KBM-7 (cell line): ENCODE results near the gene NAB2.

Experiments
- DNase-seq: peaks from one replicate; pipeline ENCODE4 v3.0.0-alpha.2; 2015
- in situ Hi-C: fragments of 300-500 bp; cut with MboI; formaldehyde crosslinking; loops from 2 replicates; pipeline ENCODE4 v1.14.3; 2020; ENCODE audit warnings: low sequenced_read_pairs, low pct_unique_long_range_greater_than_20kb, mixed read lengths

NAB2 gene

DNA sequence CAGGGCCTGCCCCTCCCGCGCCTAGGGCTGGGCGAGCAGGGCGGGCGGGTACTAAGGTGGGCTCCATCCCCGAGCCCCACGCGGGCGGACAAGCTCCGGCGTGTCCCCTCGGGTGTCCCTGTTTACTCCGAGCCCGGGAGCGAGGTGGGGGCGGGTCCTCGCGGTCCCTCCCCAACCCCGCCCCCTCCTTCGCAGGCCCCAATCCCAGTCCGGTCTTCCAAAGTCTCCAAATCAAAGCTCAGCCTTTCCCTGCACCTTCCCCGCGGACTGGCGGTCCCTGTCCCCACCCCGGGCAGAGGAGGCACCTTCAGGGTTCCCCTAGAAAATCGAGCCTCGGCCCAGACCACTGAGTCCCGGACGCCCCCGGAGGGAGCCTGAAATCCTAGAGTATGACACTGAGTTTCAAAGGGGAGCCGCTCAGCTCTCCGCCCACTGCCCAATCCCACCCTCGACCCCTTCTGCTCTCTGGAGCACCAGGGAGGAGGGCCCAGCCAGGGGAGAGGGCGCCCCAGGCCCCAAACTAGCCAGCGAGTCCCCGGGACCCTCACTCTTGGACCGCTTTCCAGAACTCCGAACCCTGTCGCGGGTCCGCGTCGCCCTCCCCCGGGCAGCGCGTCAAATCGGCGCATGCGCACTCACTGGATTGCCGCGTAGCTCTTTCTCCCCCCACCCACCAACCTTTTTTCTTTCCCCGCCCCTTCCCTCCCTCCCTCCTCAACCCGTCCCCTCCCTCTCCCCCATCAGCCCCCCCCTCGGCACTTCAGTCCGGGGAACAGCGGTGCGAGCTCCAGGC lies 39.0 kb downstream of the NAB2 start, which contains the start of gene LRP1:
LRP1 (plus strand) TSS at position 758 of the 793 bp plus-strand sequence. CDS start 482 bp downstream, outside the sequence.
- peak; percentile 61 for DNase-seq
- in situ Hi-C loops, result no loop called here

DNA sequence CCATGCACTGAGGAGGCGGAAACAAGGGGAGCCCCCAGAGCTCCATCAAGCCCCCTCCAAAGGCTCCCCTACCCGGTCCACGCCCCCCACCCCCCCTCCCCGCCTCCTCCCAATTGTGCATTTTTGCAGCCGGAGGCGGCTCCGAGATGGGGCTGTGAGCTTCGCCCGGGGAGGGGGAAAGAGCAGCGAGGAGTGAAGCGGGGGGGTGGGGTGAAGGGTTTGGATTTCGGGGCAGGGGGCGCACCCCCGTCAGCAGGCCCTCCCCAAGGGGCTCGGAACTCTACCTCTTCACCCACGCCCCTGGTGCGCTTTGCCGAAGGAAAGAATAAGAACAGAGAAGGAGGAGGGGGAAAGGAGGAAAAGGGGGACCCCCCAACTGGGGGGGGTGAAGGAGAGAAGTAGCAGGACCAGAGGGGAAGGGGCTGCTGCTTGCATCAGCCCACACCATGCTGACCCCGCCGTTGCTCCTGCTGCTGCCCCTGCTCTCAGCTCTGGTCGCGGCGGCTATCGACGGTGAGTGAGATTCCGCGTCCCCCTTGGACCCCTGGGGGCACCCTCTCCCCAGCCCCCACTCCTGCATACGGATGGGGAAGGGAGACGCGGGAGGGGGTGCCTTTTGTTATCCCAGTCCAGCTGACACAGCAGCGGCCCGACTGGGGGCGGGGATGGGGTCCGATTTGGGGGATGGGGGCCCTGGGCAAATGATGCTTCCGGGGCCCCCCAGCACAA lies 39.8 kb downstream of the NAB2 start:
- in situ Hi-C loops, result no loop called here

DNA sequence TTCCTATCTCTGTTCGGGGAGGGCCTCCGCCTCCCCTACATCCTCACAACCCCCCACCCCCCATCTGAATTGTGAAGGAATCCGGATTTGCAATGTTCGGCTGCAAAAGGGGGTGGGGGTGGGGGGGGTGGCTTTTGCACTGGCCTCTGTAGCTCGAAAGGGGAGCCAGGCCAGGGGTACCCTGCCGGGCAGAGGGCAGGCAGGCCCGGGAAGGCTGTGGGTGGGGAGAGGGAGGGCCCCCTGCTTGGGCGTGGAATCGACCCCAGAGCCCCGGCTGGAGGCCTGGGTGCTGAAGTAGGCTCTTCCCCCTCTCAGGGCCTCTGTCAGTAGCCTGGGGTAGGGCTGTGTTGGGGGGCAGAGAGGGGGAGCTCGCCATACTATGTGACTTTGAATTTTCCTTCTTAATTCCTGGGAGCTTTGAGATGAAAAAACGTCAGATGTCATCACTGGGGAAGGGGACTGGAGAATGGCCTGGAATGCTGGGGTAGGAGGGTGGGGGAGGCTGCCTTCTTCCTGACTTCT lies 40.5 kb downstream of the NAB2 start:
- in situ Hi-C loops, result no loop called here
- no peak for DNase-seq

More for the DNA sequence above, 39.8 kb downstream of the NAB2 start:
- no peak for DNase-seq

DNA sequence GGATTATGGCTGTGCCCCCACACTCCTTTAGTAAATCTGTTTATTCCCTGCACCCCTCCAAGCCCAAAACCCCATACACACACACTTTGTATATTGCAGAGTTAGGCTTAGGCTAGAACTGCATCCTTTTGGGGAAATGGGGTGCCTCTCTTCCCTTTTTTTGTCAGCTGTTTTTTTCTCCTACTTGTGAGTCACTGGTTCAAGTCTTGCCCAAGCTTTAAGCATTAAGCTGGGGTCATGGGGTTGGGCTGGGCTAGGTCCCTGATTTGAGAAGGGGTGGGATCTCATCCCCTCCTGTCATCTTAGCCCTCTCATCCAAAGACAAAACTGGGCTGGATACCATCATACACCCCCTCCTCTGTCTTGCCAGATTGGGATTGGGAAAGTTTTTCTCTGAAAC lies 41.0 kb downstream of the NAB2 start:
- in situ Hi-C loops, result no loop called here
- no peak for DNase-seq

DNA sequence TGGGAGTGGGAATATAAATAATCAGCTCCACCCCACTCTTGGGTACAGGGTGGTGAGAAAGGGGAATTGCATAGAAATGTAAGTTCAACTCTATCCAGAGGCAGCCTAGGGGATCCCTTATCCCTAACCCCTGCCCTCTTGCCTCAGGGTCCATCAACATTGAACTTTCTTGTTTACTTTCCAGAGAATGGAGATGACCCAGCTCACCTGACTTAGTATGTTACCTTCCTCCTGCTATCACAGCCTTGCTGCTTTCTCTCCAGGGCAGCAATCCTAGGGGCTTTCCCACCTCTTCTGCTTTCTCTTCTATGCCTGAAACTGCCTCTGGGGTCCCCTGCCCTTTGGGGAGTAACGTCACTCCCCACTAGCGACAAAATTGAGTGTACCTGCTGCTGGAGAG lies 42.0 kb downstream of the NAB2 start:
- in situ Hi-C loops, result no loop called here
- no peak for DNase-seq

DNA sequence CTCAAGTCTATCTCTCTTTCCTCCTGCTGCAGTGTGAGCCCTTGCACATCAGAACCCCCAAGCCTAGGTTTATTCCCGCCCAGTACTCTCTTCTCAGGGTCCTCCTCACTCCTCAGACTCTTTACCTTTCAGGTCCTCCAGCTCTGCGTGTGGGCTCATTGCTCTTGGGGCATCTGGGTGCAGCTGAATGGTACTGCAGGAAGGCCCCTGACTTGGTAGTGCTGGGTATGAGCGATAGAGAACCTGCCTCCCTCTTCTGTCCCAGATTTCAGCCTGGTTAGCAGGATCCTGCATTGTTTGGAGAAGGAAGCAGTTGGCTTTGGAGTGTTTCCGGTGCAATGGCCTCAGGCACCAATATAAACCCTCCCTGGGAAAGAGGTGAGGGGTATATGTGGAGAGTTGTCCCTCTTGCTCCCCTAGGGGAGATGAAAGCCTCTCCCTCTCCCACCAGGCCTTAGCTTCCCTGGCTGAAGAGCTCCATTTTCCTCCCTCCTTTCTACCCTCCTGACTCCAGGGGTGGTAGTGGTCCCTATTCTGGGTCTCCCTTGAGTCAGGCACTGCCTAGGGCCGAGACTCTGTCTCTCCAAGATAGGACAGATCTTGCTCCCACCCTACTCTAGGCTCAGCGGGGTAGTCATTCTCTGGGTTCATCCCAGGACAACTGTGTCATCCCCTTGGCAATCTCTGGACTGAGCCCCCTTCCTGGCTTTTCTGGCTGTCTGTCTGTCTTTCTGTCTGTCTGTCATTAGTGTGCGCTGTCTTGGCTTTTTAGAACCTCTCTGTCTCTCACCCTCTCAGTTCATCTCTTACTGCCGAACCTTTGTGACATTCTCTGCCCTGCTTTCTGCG lies 43.2 kb downstream of the NAB2 start:
- in situ Hi-C loops, result no loop called here
- no peak for DNase-seq

DNA sequence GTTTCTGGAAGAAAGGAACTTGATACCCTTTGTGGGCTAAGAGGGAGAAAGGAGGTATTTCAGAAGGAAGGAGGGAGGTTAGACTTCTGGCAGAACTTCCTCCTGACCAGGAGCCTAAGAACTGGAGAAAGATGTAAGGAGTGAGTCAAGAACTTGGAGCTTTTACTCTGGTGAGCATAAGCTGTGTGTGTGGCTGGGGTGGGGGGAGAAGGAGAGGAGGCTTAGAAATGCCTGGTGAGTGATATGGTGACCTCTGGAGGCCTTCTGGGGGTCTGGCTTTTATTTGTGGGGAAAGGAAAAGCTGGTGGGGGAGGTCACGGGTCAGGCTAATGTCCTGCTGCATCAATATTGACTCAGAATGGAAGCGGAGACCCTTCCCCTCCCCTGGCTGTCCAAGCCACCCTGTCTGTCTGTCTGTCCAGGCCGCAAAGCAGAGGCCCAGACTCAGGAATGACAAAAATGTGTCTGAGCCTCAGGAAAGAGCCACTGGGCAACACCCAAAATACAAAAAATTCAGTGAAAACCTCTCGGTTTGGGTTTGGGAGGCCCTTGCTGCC lies 44.2 kb downstream of the NAB2 start:
- in situ Hi-C loops, result no loop called here
- no peak for DNase-seq

DNA sequence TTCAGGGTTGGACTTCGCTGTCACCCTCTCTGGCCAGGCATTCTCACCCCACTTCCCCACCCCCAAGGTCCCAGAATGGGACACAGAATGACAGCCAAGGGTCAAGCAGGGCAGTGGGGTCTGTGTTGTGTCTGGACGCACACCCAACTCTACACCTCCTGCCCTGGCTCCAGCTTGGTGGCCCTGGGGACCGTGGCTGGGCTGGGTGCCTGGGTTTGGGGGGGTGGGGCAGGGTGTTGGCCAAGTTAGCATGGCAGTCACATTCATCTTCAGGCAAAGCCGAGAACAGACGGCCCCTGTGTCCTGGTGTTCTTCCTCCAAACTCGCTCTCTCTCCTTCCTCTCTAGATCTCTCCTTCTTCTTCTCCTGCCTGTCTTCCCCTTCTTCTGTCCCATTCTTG lies 45.0 kb downstream of the NAB2 start:
- no peak for DNase-seq
- in situ Hi-C loops, result no loop called here

DNA sequence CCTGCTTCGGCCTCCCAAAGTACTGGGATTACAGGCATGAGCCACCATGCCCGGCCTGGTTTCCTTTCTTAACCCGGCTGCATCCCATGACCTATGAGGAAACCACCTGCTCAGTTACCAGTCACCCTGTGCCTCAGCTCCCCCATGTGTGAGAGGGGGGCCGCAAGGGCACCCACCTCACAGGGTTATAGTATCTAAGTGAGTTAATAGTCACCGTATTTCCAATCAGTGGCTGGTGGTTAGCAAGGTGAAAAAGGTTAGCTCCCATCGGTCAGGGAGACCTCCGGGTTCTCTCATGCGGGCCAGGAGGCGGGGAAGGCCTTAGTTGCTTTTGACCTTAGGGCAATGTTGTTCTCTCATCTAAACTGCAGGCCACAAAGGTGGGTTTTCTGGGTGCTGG lies 46.0 kb downstream of the NAB2 start:
- in situ Hi-C loops, result no loop called here
- DNase-seq, result no peak

DNA sequence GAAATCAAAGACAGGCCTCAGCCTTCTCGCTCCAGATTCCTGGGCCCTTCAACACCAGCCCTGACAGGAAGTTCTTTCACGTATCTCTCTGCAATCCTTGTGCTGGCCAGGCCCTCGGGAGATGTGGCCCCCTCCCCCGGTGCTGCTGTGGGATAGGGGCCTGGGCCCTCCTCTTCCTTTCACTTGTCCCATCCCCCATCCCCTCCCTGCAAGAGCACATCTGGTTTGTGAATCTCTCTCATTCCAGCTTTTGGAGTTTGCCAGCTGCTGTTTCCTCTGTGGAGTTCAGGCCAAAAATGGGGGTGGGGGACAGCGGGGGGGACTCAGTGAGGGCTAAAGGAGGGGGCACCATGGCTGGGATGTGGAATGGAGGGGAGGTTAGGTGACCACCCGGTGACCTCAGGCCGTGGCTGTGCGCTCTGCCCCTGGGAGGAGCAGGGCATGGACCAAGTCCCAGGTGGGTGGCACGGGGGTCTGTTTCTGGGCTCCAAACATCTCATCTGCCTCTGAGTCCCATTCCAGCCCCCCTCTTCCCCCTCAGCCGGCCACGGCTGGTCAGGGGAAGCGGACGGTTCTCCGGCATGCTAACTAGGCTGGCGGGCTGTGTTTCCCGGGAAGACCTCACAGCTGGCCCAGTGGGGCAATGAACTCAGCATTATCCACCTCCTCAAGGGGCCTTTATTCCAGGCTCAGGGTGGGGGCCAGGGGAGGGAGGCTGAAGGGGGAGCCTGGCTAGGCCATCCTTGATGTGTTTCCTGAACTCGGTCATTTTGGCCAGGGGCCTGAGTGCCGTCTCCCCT lies 46.8 kb downstream of the NAB2 start:
- in situ Hi-C loops, result no loop called here
- DNase-seq, result no peak

DNA sequence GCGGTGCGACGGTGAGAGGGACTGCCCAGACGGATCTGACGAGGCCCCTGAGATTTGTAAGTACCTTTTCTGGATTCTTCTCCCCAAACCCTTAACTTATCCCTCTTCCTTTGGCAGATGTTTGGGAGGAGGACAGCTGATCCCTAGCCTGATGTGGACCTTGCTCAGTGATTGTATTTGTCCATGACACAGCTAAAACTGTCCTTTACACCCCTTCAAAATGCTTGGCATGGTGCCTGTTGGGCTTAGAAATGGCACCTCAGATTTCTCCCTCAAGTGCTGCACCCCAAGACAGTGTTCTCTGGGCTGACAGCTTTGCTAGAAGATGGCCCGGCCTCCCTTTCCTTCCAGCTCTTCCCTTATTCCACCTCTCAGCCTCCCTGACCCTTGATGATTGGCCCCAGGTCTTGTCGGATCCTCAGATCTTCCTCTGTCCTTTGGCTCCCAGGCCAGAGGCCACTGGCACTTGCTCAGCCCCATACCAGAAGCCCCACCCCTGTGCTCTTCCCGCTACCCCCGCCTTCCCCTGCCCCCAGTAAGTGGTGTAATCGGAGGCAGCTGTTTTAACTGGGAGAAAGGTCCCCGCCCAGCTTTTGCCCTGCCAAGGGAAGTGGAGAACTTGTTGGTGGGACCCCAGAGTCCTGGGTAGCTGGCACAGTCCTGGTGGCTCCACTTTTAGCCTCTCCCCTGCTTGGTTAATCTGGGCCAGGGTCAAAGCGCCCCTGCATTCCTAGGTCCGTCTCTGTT lies 49.8 kb downstream of the NAB2 start:
- DNase-seq, result no peak
- in situ Hi-C loops, result no loop called here

DNA sequence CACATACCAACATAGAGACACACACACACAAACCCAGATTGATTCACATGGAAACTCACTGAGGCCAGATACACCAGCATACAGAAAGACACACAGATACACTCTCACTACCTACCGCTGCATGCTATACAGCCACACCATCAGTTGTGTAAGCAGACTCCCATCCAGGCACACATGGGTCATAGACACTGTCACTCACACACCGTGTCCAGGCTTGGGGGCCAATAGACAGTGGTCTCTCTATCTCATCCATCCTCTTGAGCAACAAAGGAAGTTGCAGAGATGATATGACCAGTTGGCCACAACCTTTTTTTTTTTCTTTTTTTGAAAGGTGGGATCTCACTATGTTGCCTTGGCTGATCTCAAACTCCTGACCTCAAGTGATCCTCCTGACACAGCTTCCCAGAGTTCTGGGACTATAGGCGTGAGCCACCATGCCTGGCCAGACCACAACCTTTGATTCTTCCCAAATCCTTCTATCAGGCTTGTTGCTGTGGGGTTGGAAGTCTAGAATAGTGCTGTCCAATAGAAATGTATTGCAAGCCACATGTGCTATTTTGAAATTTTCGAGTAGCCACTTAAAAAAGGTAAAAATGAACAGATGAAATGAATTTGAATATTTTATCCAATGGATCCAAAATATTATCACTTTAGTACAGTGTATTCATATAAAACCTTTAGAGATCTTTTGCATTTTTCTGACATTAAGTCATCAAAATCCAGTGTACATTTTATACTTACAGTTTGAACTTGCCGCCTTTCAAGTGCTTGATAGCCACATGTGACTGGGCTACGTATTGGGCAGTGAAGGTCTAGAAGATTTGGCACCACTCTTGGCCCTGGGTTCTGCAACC lies 51.1 kb downstream of the NAB2 start:
- DNase-seq, result no peak
- in situ Hi-C loops, result no loop called here

DNA sequence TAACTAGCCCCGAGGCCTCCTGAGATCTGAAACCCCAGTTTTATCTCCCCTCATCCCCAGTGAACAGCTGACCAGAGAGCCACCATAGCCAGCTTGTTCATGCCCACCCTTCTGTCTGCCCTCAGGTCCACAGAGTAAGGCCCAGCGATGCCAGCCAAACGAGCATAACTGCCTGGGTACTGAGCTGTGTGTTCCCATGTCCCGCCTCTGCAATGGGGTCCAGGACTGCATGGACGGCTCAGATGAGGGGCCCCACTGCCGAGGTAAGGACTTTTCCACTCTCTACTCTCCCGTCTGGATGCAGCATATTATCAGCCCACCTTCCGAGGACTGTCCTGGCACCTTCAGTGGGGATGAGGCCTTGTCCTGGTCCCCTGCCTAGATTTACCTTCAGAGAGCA lies 52.3 kb downstream of the NAB2 start:
- no peak for DNase-seq
- in situ Hi-C loops, result no loop called here

DNA sequence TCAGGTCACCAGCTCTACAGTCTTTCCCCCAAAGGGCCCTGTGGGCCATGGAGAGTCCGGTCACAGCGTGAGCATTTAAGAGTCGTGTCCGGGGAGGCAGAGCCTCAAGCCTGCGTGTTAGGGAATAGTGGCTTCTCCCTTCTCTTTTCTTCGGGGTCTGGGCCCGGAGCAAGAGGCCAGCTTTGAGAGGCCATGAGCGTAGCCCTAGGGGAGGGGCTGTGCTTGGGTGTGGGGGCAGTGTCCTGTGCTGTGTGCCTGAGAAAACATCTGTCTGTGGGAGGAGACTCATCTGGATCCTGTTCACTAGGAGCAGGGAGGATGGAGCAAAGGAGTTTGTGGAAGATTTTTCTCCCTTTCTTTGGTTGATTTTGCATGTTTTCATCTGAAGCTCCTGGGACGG lies 53.2 kb downstream of the NAB2 start:
- in situ Hi-C loops, result no loop called here
- DNase-seq, result no peak

DNA sequence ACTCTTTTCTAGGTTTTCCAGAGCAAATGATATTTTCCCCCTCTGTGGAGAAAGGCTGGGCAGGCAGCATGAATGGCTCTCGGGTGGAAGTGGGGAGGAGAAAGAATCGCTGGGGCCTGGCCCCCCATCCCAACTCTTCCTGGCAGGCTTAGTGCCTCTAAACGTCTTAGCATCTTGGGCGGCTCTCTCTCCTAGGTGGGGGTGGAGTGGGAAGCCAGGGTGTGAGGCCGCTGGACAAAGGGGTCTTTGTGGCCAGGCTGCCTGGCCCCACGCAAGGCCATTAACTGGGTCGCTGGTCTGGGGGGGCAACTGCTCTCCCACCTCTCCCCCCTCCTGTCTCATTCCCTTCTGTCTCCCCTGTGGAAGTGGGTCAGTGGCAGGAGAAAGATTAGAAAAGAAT lies 53.8 kb downstream of the NAB2 start:
- in situ Hi-C loops, result no loop called here

DNA sequence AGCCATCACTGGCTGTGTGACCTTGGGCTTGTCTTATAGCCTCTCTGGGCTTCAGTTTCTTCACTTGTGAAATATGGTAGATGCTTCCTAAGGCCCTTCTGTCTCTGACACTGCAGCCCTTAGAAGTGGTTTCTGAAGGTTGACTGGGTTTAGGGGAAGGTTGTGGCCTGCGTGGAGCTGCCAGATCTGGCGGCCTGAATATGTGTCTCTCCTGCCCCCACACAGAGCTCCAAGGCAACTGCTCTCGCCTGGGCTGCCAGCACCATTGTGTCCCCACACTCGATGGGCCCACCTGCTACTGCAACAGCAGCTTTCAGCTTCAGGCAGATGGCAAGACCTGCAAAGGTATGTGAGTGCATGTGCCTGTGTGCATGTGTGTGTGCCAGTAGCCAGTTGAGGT lies 54.5 kb downstream of the NAB2 start:
- in situ Hi-C loops, result no loop called here
- DNase-seq, result no peak

More for the DNA sequence above, 53.8 kb downstream of the NAB2 start:
- DNase-seq, result no peak
